C1 segment of cervical spinal cord (tissue), 14 donors: ENCODE measurements around the gene KLK11.
"Not testable (repeated sequence)": the region's sequence is repeated elsewhere in the genome, so short reads cannot be mapped to it uniquely, and the experiment has no call there.

Experiments used
- DNase-seq, 14 donors: peaks; one replicate each; lab custom pipeline; 2025; lab: John Stamatoyannopoulos, UW

KLK11 gene

GRCh38 chr19:51003316-51003715 lies 23.1 kb downstream of the KLK11 start:
- no peak for DNase-seq

DNA sequence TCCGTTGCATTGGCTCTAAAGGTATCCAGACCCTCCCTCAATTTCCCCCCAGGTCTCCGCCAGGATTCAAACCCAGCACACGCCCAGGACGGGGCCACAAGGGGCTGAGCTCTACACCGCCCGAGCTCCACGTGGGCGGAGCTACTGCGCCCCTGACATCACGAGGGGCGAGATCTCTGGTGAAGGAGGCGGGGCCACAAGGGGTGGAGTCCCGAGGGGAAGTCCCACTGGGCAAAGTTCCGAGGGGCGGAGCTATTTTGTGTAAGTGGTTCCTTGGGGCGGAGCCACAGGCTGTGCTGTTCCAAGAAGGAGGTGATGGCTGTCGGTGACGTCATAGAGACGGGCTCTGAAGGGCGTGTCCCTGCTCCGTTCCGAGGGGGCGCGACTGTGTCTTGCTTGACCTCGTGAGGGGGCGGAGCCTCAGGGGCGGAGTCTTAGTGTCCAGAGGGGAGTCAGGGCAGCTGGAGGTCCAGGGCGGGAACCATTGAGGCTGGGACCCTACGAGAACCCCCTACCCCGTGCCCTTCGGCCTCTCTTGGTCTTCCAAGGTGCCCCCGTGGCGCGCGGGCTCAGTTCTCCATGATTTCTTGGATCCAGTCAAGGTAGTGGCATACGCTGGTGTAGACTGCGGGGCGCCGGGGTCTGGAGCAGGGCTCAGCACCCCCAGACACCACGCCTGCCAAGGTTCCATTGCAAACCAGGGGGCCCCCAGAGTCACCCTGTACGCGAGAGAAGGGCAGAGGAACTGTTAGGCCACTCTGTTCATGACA lies 23.7 kb downstream of the KLK11 start:
- DNase-seq = peak in 1 of 14 donors; percentile 39

GRCh38 chr19:51002089-51002532 lies 24.3 kb downstream of the KLK11 start:
- DNase-seq = no peak

DNA sequence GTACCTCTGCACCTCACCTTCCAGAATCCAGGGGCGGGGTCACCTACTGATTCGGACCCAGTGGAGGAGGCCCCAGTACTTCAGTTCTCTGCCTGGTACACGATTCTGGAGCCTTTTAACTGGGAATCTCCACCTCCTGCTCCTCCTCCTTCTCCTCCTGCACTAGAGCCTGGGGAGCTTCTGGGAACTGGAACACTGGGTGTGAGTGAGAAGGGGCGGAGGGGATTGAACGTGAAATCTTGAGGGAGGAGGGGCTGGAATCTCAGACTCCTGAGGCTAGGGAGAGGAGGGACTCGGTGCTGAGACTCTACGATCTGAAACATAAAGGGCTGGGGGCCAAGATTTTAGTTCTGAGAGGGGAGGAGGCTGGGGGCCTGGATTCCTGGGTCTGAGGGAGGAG lies 24.9 kb downstream of the KLK11 start, which contains the start of gene KLK8:
Gene KLK8 (minus strand): TSS at position 90 of the 400 bp plus-strand sequence. CDS start 437 bp downstream, outside the sequence.
- no peak for DNase-seq

GRCh38 chr19:51000981-51001380 lies 25.4 kb downstream of the KLK11 start:
- no peak for DNase-seq

GRCh38 chr19:51000426-51000825 lies 26.0 kb downstream of the KLK11 start:
- no peak for DNase-seq

DNA sequence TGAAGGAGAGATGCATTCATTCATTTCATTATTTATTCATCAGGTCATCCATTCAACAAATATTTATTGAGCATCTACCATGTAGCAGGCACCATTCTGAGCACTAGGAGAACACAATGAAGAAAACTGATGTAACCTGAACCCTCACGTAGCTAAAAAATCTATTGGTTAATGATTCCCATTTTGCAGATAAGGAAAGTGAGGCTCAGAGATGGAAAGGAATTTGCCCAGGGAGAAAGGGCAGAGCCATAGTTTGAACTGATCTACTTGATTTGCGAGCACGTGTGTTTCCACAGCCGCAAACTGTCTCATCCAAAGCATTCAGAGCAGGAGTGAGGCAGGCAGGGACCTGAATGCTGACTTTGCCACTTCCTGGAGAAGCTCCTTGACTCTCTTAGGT lies 27.7 kb downstream of the KLK11 start:
- DNase-seq = no peak

GRCh38 chr19:50998061-50998460 lies 28.4 kb downstream of the KLK11 start:
- DNase-seq = no peak

- DNase-seq = no peak
These were observed 32.3 kb downstream of the KLK11 start for GRCh38 chr19:50994129-50994528.

- DNase-seq = no peak
These were observed 33.8 kb downstream of the KLK11 start for GRCh38 chr19:50992666-50993035.

DNA sequence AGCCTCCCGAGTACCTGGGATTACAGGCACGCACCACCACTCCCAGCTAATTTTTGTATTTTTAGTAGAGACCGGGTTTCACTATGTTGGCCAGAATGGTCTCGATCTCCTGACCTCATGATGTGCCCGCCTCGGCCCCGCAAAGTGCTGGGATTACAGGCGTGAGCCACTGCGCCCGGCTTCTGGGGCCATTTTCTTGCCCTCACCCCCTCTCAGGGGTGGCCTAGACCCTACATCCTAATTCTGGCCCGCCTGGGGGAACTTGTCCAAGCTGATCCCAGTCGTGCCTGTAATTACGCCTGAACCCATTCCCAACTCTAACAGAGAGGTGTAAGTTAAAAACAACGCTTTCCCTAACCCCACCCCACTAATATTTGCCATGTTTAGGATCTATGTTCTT lies 42.0 kb downstream of the KLK11 start:
- DNase-seq = not testable (repeated sequence)

DNA sequence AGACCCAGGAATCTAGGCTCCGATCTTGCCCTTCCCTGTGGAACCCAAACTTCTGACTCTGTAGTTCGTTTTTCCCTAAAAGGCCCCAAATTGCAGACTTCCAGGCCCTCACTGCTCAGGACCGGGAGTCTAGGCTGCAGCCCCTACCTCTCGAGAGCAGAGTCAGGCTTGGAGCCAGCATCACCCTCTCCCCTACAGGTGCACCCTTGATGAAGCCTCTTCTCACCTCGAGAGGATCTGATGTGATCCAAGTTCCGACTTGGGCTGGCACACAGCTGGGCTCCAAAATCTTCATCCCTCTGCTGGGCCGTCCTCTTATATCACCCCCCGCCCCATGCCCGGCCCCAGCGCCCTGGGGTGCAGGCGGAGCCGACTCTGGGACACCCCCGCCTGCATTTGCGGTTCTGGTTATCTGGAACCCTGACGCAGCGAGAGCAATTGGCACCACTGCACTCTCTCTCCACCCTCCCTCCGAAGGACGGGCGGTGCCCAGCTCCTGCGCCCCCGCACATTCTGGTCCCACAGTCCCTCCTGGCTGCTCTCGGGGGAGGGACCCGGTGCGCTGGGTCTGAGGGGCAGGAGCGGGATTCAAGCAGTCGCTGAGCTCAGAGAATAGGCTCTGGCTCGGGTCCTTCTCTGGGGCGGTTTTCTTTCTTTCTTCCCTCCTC lies 42.7 kb downstream of the KLK11 start, which contains the start of gene KLK7:
Gene KLK7 (minus strand): TSS at position 293 of the 668 bp plus-strand sequence. CDS start 1,518 bp downstream, outside the sequence.
- no peak for DNase-seq

- DNase-seq = no peak
These were observed 44.2 kb downstream of the KLK11 start for GRCh38 chr19:50982186-50982585.

- no peak for DNase-seq
These were observed 44.7 kb downstream of the KLK11 start for GRCh38 chr19:50981587-50982146.

DNA sequence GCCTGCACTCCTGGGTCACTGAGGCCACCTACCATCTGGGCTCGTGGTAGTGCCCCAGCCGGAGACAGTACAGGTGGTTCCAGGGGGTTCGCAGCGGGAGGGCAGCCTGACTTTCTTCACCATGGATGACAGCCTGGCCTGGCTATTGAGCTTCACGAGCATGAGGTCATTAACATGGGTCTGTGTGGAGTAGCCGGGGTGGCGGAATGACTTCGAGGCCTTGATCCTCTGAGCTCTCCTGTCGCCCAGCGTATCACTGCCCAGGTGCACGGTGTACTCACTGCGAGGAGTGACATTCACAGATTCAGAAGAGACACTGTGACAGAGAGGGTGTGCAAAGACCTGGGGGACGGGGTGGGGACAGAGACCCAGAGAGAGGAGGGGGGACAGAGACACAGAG lies 46.2 kb downstream of the KLK11 start:
- DNase-seq = no peak

- no peak for DNase-seq
These were observed 46.7 kb downstream of the KLK11 start for GRCh38 chr19:50979758-50980157.

GRCh38 chr19:50978772-50979390 lies 47.5 kb downstream of the KLK11 start:
- DNase-seq = no peak

GRCh38 chr19:50977626-50978025 lies 48.8 kb downstream of the KLK11 start:
- DNase-seq = no peak

- DNase-seq = no peak
These were observed 50.6 kb downstream of the KLK11 start for GRCh38 chr19:50975766-50976165.

GRCh38 chr19:50974702-50975556 lies 51.5 kb downstream of the KLK11 start:
- DNase-seq = no peak

DNA sequence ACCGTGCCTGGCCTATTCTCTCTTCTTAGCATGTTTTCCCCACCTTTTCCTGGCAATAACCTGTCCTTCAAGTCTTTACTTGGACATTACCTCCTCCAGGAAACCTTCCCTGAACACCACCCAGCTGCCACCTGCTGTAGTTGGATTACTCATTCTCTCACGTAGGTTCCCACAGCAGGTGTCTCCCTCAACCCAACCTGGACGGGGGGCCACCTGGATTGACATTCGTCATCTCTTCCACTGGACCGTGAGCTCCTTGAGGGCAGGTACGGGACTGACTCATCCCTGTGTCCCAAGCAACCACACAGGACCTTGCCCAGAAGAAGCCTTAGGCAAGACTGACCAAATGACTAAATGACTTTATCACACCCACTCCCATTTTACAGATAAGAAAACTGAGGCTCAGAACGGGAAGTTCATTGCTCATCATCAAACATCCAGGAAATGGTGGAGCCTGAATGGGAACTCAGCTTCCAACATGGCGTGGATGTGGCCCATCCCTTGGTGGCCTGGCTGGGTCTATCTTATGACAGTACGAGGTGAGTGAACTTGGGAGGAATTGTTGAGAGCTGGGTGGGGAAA lies 53.5 kb downstream of the KLK11 start:
- DNase-seq = no peak
